DOHH2 (cell line): Measurements from ENCODE around the gene CNIH2.

Experiments
- EZH2phosphoT487 ChIP-seq: fragments of 200-600 bp; sonication (generic); IDR thresholded peaks from 2 replicates; pipeline ENCODE4 v1.6.1; 2017; ENCODE audit warnings: borderline replicate concordance, mild to moderate bottlenecking, antibody characterized with exemption, low read length, moderate library complexity, mixed read lengths
- TF ChIP-seq, protein P1 (sequence below): fragments of 200-600 bp; sonication (generic); IDR thresholded peaks from one replicate; pipeline ENCODE4 v1.5.1; 2014; ENCODE audit warnings: antibody characterized with exemption, mild to moderate bottlenecking, low read depth, low read length; ENCODE audit not compliant: poor library complexity, severe bottlenecking

GRCh38 chr11:66262191-66262590 is 15.8 kb upstream of the CNIH2 start:
- TF ChIP-seq, protein P1, sequence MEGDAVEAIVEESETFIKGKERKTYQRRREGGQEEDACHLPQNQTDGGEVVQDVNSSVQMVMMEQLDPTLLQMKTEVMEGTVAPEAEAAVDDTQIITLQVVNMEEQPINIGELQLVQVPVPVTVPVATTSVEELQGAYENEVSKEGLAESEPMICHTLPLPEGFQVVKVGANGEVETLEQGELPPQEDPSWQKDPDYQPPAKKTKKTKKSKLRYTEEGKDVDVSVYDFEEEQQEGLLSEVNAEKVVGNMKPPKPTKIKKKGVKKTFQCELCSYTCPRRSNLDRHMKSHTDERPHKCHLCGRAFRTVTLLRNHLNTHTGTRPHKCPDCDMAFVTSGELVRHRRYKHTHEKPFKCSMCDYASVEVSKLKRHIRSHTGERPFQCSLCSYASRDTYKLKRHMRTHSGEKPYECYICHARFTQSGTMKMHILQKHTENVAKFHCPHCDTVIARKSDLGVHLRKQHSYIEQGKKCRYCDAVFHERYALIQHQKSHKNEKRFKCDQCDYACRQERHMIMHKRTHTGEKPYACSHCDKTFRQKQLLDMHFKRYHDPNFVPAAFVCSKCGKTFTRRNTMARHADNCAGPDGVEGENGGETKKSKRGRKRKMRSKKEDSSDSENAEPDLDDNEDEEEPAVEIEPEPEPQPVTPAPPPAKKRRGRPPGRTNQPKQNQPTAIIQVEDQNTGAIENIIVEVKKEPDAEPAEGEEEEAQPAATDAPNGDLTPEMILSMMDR, result no peak
- no peak for TF ChIP-seq EZH2phosphoT487
